PC-9 (cell line): Measurements from ENCODE around the gene LRRC28. TPM values are rescaled to one million over a fixed set of nuclear protein-coding genes. Genes with fewer than 3 reads are reported as not detected.

Experiments used
- BruUV-seq: library from RNA; stranded (reverse); fragments of 400-500 nt; replicated peaks from 2 replicates; lab custom pipeline; 2021; lab: Mats Ljungman, UMichigan
- CTCF ChIA-PET: fragments of 300-600 bp; sonication (Branson Sonifier 250); formaldehyde crosslinking; loops from one replicate; lab custom pipeline; 2022; ENCODE audit warnings: antibody characterized with exemption; lab: Charles Lee
- POLR2A ChIA-PET: fragments of 300-600 bp; sonication (Branson Sonifier 250); formaldehyde crosslinking; loops from one replicate; lab custom pipeline; 2022; ENCODE audit warnings: antibody characterized with exemption; ENCODE audit not compliant: unreplicated experiment; lab: Charles Lee
- DNase-seq, 2 experiments: peaks; one replicate each; pipeline versions ENCODE4 v3.0.0 to v3.0.0-alpha.2; 2015 to 2022; ENCODE audit warnings: mixed read lengths in 1 of 2
- H2AFZ ChIP-seq: fragments of 200-600 bp; sonication (generic); 2 replicates; pipeline ENCODE4 v1.8.1; 2017; ENCODE audit warnings: antibody characterized with exemption
- H3F3A ChIP-seq: fragments of 200-600 bp; sonication (generic); 2 replicates; pipeline ENCODE4 v1.8.1; 2017; ENCODE audit warnings: antibody characterized with exemption, mild to moderate bottlenecking, low read depth; ENCODE audit not compliant: insufficient read depth
- H3K27ac ChIP-seq: fragments of 200-600 bp; sonication (generic); 2 replicates; pipeline ENCODE4 v1.6.1; 2016; ENCODE audit warnings: mixed run types
- H3K27me3 ChIP-seq: fragments of 200-600 bp; sonication (generic); 2 replicates; pipeline ENCODE4 v1.6.1; 2016; ENCODE audit warnings: low read depth, mixed run types; ENCODE audit not compliant: insufficient read depth
- H3K36me3 ChIP-seq: fragments of 200-600 bp; sonication (generic); 2 replicates; pipeline ENCODE4 v1.6.1; 2016; ENCODE audit warnings: low read depth, mixed run types
- H3K4me1 ChIP-seq: fragments of 200-600 bp; sonication (generic); replicated peaks from 2 replicates; pipeline ENCODE4 v1.6.1; 2016; ENCODE audit warnings: mixed run types; ENCODE audit not compliant: insufficient read depth
- H3K4me2 ChIP-seq: fragments of 200-600 bp; sonication (generic); 2 replicates; pipeline ENCODE4 v1.6.1; 2017; ENCODE audit warnings: mixed run types
- H3K4me3 ChIP-seq: fragments of 200-600 bp; sonication (generic); 2 replicates; pipeline ENCODE4 v1.6.1; 2016; ENCODE audit warnings: mixed run types
- H3K79me2 ChIP-seq: fragments of 200-600 bp; sonication (generic); 2 replicates; pipeline ENCODE4 v1.6.1; 2017; ENCODE audit warnings: low read depth, mixed run types
- H3K9me2 ChIP-seq: fragments of 200-600 bp; sonication (generic); 2 replicates; pipeline ENCODE4 v1.8.1; 2017; ENCODE audit warnings: mild to moderate bottlenecking; ENCODE audit not compliant: insufficient read depth
- H3K9me3 ChIP-seq: fragments of 200-600 bp; sonication (generic); 2 replicates; pipeline ENCODE4 v1.8.1; 2016; ENCODE audit warnings: low read depth; ENCODE audit not compliant: insufficient read depth
- H4K20me1 ChIP-seq: fragments of 200-600 bp; sonication (generic); 2 replicates; pipeline ENCODE4 v1.8.1; 2017; ENCODE audit not compliant: insufficient read depth
- EZH2 ChIP-seq: fragments of 200-600 bp; sonication (generic); IDR thresholded peaks from 2 replicates; pipeline ENCODE4 v1.8.0; 2017; ENCODE audit warnings: antibody characterized with exemption, low read depth
- intact Hi-C: fragments of 100-400 bp; cut with micrococcal nuclease; formaldehyde crosslinking; loops from one replicate; pipeline ENCODE4 v1.10.0; 2022; ENCODE audit not compliant: unreplicated experiment
- total RNA-seq: library from RNA; stranded (reverse); gene quantifications from 2 replicates; pipeline ENCODE4 v1.2.3, GENCODE V29; 2021
- TF ChIP-seq, protein P1 (sequence below): fragments of 200-600 bp; sonication (generic); conservative IDR thresholded peaks from 2 replicates; pipeline ENCODE4 v1.6.1; 2017; ENCODE audit warnings: mixed run types, antibody characterized with exemption, mild to moderate bottlenecking, moderate library complexity

LRRC28 gene
- total RNA-seq, 1 experiment from 2014 or later: 13.5 TPM

DNA sequence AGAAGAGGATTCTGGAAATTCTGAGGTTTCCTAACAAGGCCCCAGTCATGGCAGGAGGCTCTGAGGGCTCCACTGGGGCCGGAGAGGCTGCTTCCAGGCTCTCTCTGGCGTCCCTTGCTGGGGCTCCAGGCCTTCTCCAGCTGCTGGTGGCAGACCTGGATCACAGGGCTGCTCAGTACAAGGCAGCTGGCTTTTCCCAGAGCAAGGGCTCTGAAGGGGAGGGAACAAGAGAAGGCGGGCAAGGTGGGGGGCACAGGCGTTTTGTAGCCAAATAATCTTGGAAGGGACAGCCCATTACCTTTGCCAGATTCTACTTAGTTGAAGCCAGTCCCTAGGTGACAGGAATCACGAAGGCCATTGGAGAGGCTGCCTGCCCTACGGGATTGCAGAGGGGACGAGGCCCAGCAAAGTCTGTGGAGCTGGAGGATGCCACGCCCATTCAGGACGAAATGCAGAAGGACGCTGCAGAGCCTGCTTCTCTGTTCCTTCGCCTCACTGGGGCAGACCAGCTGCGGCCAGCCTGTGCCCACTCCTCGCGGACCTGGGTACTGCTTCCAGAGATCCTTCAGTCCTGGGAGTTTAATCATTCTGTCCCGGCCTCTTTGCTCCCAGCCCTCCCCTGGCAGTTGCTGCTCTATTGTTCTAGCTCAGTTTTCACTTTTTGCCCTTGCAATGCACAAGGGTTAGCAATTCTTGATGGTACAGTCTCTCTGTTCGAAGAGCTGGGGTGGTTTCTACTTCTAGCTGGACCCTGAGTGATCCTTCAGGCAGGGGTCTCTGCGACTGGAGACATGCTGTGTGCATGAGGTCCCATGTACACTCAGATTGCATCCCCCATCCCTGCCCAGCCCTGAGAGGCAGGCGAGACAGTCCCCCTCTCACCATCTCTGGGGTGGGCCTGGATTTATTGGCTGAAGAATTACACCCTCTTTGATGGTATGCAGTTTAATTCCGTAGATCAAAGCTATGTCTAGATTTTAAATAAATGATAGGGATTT, 165.2 kb downstream of the LRRC28 start:
- intact Hi-C loops: no loop called here

DNA sequence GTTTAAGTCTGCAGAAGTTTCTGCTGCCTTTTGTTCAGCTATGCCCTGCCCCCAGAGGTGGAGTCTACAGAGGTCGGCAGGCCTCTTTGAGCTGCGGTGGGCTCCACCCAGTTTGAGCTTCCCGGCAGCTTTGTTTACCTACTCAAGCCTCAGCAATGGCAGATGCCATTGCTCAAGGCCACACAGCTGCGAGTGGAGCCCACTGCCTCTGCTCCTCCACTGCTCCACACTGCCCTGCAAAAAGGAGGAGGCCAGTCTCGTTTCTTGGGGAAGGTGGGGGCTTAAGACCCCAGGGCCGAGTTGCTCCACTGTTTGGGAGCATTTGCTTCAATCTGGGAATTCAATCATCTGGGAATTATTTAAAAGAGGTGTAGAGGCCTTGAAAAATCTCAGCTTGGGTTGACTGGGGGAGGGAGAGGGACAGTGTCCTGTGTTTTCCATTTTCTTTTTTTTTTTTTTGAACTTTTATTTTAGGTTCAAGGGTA, 169.9 kb downstream of the LRRC28 start:
- peaks cover 15% of the 10 kb centered on the region for H3K4me1 ChIP-seq
- H2AFZ ChIP-seq: peak overlapping the region; percentile 66; the same call in 1 of the 2 replicates
- H3K4me2 ChIP-seq: peak overlapping the region; percentile 42; the same call in 1 of the 2 replicates
- no peaks in the 10 kb centered on the region for H3K9me3 ChIP-seq
- no peaks in the 10 kb centered on the region for H4K20me1 ChIP-seq
- no peaks in the 10 kb centered on the region for H3K79me2 ChIP-seq
- DNase-seq: no peak
- intact Hi-C loops: no loop called here
- no peak overlapping the region for H3K4me3 ChIP-seq
- BruUV-seq: no TSS peak
- ChIA-PET CTCF (no interaction called here), POLR2A (interaction anchor here (0.6 kb wide), 1 partner anchor 266 kb away, joined by 3 read pairs; no protein-coding TSS in a partner anchor)
- no peaks in the 10 kb centered on the region for H3F3A ChIP-seq
- TF ChIP-seq EZH2: no peak
- TF ChIP-seq, protein P1, sequence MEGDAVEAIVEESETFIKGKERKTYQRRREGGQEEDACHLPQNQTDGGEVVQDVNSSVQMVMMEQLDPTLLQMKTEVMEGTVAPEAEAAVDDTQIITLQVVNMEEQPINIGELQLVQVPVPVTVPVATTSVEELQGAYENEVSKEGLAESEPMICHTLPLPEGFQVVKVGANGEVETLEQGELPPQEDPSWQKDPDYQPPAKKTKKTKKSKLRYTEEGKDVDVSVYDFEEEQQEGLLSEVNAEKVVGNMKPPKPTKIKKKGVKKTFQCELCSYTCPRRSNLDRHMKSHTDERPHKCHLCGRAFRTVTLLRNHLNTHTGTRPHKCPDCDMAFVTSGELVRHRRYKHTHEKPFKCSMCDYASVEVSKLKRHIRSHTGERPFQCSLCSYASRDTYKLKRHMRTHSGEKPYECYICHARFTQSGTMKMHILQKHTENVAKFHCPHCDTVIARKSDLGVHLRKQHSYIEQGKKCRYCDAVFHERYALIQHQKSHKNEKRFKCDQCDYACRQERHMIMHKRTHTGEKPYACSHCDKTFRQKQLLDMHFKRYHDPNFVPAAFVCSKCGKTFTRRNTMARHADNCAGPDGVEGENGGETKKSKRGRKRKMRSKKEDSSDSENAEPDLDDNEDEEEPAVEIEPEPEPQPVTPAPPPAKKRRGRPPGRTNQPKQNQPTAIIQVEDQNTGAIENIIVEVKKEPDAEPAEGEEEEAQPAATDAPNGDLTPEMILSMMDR: no peak
- no peaks in the 10 kb centered on the region for H3K27me3 ChIP-seq
- no peaks in the 10 kb centered on the region for H3K9me2 ChIP-seq
- H3K36me3 ChIP-seq: no peaks in the 10 kb centered on the region
- no peak overlapping the region for H3K27ac ChIP-seq

More for the DNA sequence above, 165.2 kb downstream of the LRRC28 start:
- Histone ChIP-seq H3K9me3 (no peaks in the 10 kb centered on the region), H2AFZ (no peak overlapping the region), H3F3A (no peaks in the 10 kb centered on the region), H4K20me1 (no peaks in the 10 kb centered on the region), H3K27me3 (no peaks in the 10 kb centered on the region), H3K4me3 (no peak overlapping the region), H3K4me2 (no peak overlapping the region), H3K9me2 (no peaks in the 10 kb centered on the region), H3K27ac (no peak overlapping the region), H3K79me2 (no peaks in the 10 kb centered on the region), H3K4me1 (no peaks in the 10 kb centered on the region), H3K36me3 (no peaks in the 10 kb centered on the region)
- no peak for TF ChIP-seq EZH2
- TF ChIP-seq, protein P1: no peak
- ChIA-PET CTCF (no interaction called here), POLR2A (interaction anchor here (0.7 kb wide), 1 partner anchor 218 kb away, joined by 11 read pairs; no protein-coding TSS in a partner anchor)
- DNase-seq: no peak
- BruUV-seq: no TSS peak

DNA sequence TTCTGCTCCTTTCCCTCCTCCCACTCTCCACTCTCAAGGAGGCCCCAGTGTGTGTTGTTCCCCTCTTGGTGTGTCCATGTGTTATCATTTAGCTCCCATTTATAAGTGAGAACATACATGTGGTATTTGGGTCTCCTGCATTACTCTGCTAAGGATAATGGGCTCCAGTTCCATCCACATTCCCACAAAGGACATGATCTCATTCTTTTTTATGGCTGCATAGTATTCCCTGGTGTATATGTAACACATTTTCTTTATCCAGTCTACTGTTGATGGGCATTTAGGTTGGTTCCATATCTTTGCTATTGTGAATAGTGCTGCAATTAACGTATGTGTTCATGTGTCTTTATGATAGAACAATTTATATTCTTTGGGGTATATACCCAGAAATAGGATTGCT, 170.5 kb downstream of the LRRC28 start:
- H3K4me3 ChIP-seq: no peak overlapping the region
- H2AFZ ChIP-seq: no peak overlapping the region
- no peak for DNase-seq
- peaks cover 15% of the 10 kb centered on the region for H3K4me1 ChIP-seq
- POLR2A ChIA-PET: no interaction called here
- H3K79me2 ChIP-seq: no peaks in the 10 kb centered on the region
- no TSS peak for BruUV-seq
- H3K9me3 ChIP-seq: no peaks in the 10 kb centered on the region
- no peaks in the 10 kb centered on the region for H3K9me2 ChIP-seq
- no peaks in the 10 kb centered on the region for H3K36me3 ChIP-seq
- TF ChIP-seq EZH2: no peak
- TF ChIP-seq, protein P1: no peak
- no peaks in the 10 kb centered on the region for H3K27me3 ChIP-seq
- H3K27ac ChIP-seq: no peak overlapping the region
- no peaks in the 10 kb centered on the region for H4K20me1 ChIP-seq
- intact Hi-C loops: no loop called here
- no peak overlapping the region for H3K4me2 ChIP-seq
- CTCF ChIA-PET: no interaction called here
- H3F3A ChIP-seq: no peaks in the 10 kb centered on the region
